ENCODE measurements around the gene SYP. TPM values are rescaled to one million over a fixed set of nuclear protein-coding genes. Genes with fewer than 3 reads are reported as not detected.
A peak's percentile ranks its signal among the peaks of the same experiment; 100 is the strongest.

The SYP gene
- total and polyA plus RNA-seq, 9 of the 15 experiments (the other 6 are each of a cell fraction or from before 2014, with no cell fraction given): 0.48 to 5.1 (median 2.6) TPM

DNA sequence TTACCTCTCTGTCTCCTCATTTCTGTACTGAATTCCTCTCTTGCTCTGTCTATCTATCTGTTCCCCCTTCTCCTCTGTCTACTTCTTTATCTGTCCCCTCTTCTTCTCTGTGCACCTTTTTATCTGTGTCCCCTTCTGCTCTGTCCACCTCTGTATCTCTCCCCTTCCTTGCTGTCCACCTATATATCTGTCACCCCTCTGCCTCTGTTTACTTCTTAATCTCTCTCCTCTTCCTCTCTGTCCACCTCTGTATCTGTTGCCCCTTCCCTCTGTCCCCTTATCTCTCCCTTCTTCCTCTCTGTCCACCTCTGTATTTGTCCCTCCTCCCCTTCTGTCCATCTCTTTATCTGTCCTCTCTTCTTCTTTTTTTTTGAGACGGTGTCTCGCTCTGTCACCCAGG lies 44.2 kb upstream of the SYP start (continued):
- TF ChIP-seq CXXC5 (CRISPR knock-in tag; IDR thresholded peaks at IDR 0.05): peak; percentile 17
- TF ChIP-seq ATF3 (IDR thresholded peaks at IDR 0.05): no peak
- no peak for TF ChIP-seq ATF3 (CRISPR knock-in tag; conservative IDR thresholded peaks at IDR 0.05)
- TF ChIP-seq PHF20 (IDR thresholded peaks at IDR 0.05; ENCODE audit: partially characterized antibody): peak; percentile 51
- TF ChIP-seq HMGXB4 (CRISPR knock-in tag; IDR thresholded peaks at IDR 0.05): no peak
- TF ChIP-seq NONO (IDR thresholded peaks at IDR 0.05; ENCODE audit: low read depth in 2 of 2, low read length in 1 of 2): peak in 1 of 2 experiments; percentile 66; a peak in 1 of 4 replicates
- TF ChIP-seq NCOA4 (IDR thresholded peaks at IDR 0.05; ENCODE audit: partially characterized antibody): peak; percentile 97
- peak; percentile 99 for TF ChIP-seq GATAD2A (IDR thresholded peaks at IDR 0.05)
- TF ChIP-seq IFI16 (CRISPR knock-in tag; IDR thresholded peaks at IDR 0.05): no peak
- peak; percentile 77 for TF ChIP-seq ARHGAP35 (IDR thresholded peaks at IDR 0.05; ENCODE audit: partially characterized antibody)
- peak; percentile 87 for TF ChIP-seq TEAD4 (IDR thresholded peaks at IDR 0.05; ENCODE audit: low read length)
- no peak for TF ChIP-seq TEAD4 (CRISPR knock-in tag; IDR thresholded peaks at IDR 0.05; ENCODE audit: borderline replicate concordance)
- peak; percentile 71; the same call in 1 of the 2 replicates for TF ChIP-seq CTBP1 (IDR thresholded peaks at IDR 0.05; ENCODE audit: borderline replicate concordance)
- TF ChIP-seq, protein P1, sequence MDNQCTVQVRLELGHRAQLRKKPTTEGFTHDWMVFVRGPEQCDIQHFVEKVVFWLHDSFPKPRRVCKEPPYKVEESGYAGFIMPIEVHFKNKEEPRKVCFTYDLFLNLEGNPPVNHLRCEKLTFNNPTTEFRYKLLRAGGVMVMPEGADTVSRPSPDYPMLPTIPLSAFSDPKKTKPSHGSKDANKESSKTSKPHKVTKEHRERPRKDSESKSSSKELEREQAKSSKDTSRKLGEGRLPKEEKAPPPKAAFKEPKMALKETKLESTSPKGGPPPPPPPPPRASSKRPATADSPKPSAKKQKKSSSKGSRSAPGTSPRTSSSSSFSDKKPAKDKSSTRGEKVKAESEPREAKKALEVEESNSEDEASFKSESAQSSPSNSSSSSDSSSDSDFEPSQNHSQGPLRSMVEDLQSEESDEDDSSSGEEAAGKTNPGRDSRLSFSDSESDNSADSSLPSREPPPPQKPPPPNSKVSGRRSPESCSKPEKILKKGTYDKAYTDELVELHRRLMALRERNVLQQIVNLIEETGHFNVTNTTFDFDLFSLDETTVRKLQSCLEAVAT (IDR thresholded peaks at IDR 0.05): peak; percentile 58 to 84; a peak in 3 of 4 replicates
- TF ChIP-seq MTA3 (IDR thresholded peaks at IDR 0.05; ENCODE audit: borderline replicate concordance): 0 out of 2 replicates have a peak, but pooled peaks have one; percentile 44
- no peak for TF ChIP-seq CBX8 (IDR thresholded peaks at IDR 0.05; ENCODE audit: borderline replicate concordance, extremely low read depth, low read depth, low read length, poor library complexity, severe bottlenecking)
- no peak for TF ChIP-seq RFX5 (IDR thresholded peaks at IDR 0.05; ENCODE audit: low read depth, low read length)
- no peak for TF ChIP-seq MAZ (CRISPR knock-in tag; conservative IDR thresholded peaks at IDR 0.05 in 1 of 2, IDR thresholded peaks at IDR 0.05 in 1 of 2)
- TF ChIP-seq NBN (IDR thresholded peaks at IDR 0.05; ENCODE audit: low read depth): peak; percentile 76; the same call in 1 of the 2 replicates
- TF ChIP-seq RBFOX2 (IDR thresholded peaks at IDR 0.05; ENCODE audit: low read depth, low read length): no peak
- TF ChIP-seq SOX6 (IDR thresholded peaks at IDR 0.05): peak; percentile 93
- TF ChIP-seq SIRT6 (IDR thresholded peaks at IDR 0.05; ENCODE audit: low read depth, low read length): no peak
- peak; percentile 94 for TF ChIP-seq ELF4 (CRISPR knock-in tag; IDR thresholded peaks at IDR 0.05)
- no peak for TF ChIP-seq HOXB6 (CRISPR knock-in tag; IDR thresholded peaks at IDR 0.05; ENCODE audit: borderline replicate concordance)
- 0 out of 2 replicates have a peak, but pooled peaks have one; percentile 25 for TF ChIP-seq ZNF384 (IDR thresholded peaks at IDR 0.05; ENCODE audit: low read depth, low read length)
- peak; percentile 90 to 98 for TF ChIP-seq HDAC1 (IDR thresholded peaks at IDR 0.05)
- TF ChIP-seq, protein P2, sequence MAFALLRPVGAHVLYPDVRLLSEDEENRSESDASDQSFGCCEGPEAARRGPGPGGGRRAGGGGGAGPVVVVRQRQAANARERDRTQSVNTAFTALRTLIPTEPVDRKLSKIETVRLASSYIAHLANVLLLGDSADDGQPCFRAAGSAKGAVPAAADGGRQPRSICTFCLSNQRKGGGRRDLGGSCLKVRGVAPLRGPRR (CRISPR knock-in tag; IDR thresholded peaks at IDR 0.05): no peak
